Choroid plexus epithelial cell (primary cell): ENCODE data around the gene PLXNA2.

Experiments used
- DNase-seq: peaks from one replicate; pipeline ENCODE4 v3.0.0-alpha.2; 2010; ENCODE audit warnings: low read depth
- H3K4me3 ChIP-seq: 2 replicates; pipeline ENCODE4 v1.5.1; 2011; ENCODE audit warnings: low read depth, mild to moderate bottlenecking, control low read depth, low read length, moderate library complexity
- CTCF ChIP-seq: conservative IDR thresholded peaks from 2 replicates; pipeline ENCODE4 v1.5.1; 2011; ENCODE audit warnings: low read depth, mild to moderate bottlenecking, control low read depth, inconsistent platforms, low read length, moderate library complexity

Gene PLXNA2

GRCh38 chr1:208065862-208066261 lies 178.3 kb downstream of the PLXNA2 start:
- no peak overlapping the region for H3K4me3 ChIP-seq
- TF ChIP-seq CTCF = no peak
- DNase-seq = peak; percentile 51

GRCh38 chr1:208061632-208062031 lies 182.6 kb downstream of the PLXNA2 start:
- no peak for TF ChIP-seq CTCF
- DNase-seq = no peak
- no peak overlapping the region for H3K4me3 ChIP-seq

GRCh38 chr1:208061118-208061517 lies 183.1 kb downstream of the PLXNA2 start:
- no peak for TF ChIP-seq CTCF
- no peak overlapping the region for H3K4me3 ChIP-seq
- no peak for DNase-seq

GRCh38 chr1:208060215-208060869 lies 183.8 kb downstream of the PLXNA2 start:
- TF ChIP-seq CTCF = no peak
- no peak overlapping the region for H3K4me3 ChIP-seq
- DNase-seq = no peak

GRCh38 chr1:208059409-208060001 lies 184.7 kb downstream of the PLXNA2 start:
- H3K4me3 ChIP-seq = no peak overlapping the region
- DNase-seq = peak; percentile 22
- TF ChIP-seq CTCF = no peak

GRCh38 chr1:208058756-208059155 lies 185.4 kb downstream of the PLXNA2 start:
- no peak for TF ChIP-seq CTCF
- H3K4me3 ChIP-seq = no peak overlapping the region
- peak; percentile 70 for DNase-seq

GRCh38 chr1:208058267-208058666 lies 185.9 kb downstream of the PLXNA2 start:
- H3K4me3 ChIP-seq = no peak overlapping the region
- no peak for TF ChIP-seq CTCF
- DNase-seq = no peak
